GM12878 (cell line): ENCODE measurements around the gene TAF6. TPM values are rescaled to one million over a fixed set of nuclear protein-coding genes. Genes with fewer than 3 reads are reported as not detected.

Source experiments
- BACH1 ChIP-seq: fragments of 450-650 bp; IDR thresholded peaks from 2 replicates; pipeline ENCODE4 v1.6.1; 2017; ENCODE audit warnings: mild to moderate bottlenecking, borderline replicate concordance
- CHD1 ChIP-seq: IDR thresholded peaks from 2 replicates; pipeline ENCODE4 v1.6.1; 2012; ENCODE audit warnings: low read depth, low read length, improper control_type of control experiment
- EGR1 ChIP-seq, 2 experiments: IDR thresholded peaks; 1 replicate in 1 of 2; 2 replicates in 1 of 2; pipeline ENCODE4 v1.6.1; 2011 to 2012; ENCODE audit warnings: low read depth in 2 of 2, low read length in 2 of 2, borderline replicate concordance in 1 of 2, mild to moderate bottlenecking in 1 of 2, moderate library complexity in 1 of 2
- EP300 ChIP-seq, 2 experiments: fragments of 150-350 bp in 1 of 2; IDR thresholded peaks; 2 replicates each; pipeline ENCODE4 v1.6.1; 2011 to 2012; ENCODE audit warnings: low read depth in 2 of 2, low read length in 2 of 2, borderline replicate concordance in 1 of 2, improper control_type of control experiment in 1 of 2, inconsistent platforms in 1 of 2; ENCODE audit not compliant: control insufficient read depth in 1 of 2
- FOXK2 ChIP-seq: fragments of 450-650 bp; IDR thresholded peaks from 2 replicates; pipeline ENCODE4 v1.6.1; 2017; ENCODE audit warnings: mild to moderate bottlenecking, moderate library complexity
- GATAD2B ChIP-seq: fragments of 450-650 bp; conservative IDR thresholded peaks from 2 replicates; pipeline ENCODE4 v1.6.1; 2017; ENCODE audit warnings: low read depth, mild to moderate bottlenecking, moderate library complexity
- NR2C2 ChIP-seq: IDR thresholded peaks from 2 replicates; pipeline ENCODE4 v1.6.1; 2011; ENCODE audit warnings: borderline replicate concordance, low read depth; ENCODE audit not compliant: control insufficient read depth, insufficient read length
- NRF1 ChIP-seq: conservative IDR thresholded peaks from 2 replicates; pipeline ENCODE4 v1.6.1; 2011; ENCODE audit warnings: mild to moderate bottlenecking, low read depth, low read length, improper control_type of control experiment
- PML ChIP-seq: IDR thresholded peaks from 2 replicates; pipeline ENCODE4 v1.6.1; 2012; ENCODE audit warnings: low read length, inconsistent platforms
- POLR2AphosphoS2 ChIP-seq: IDR thresholded peaks from 2 replicates; pipeline ENCODE4 v1.6.1; 2011; ENCODE audit warnings: low read depth, mild to moderate bottlenecking, low read length, improper control_type of control experiment, moderate library complexity
- RCOR1 ChIP-seq: conservative IDR thresholded peaks from 2 replicates; pipeline ENCODE4 v1.6.1; 2012; ENCODE audit warnings: low read depth, low read length, improper control_type of control experiment
- SMARCA5 ChIP-seq: fragments of 450-650 bp; IDR thresholded peaks from 2 replicates; pipeline ENCODE4 v1.6.1; 2017; ENCODE audit warnings: mild to moderate bottlenecking
- TARDBP ChIP-seq: IDR thresholded peaks from 2 replicates; pipeline ENCODE4 v1.6.1; 2016; ENCODE audit warnings: borderline replicate concordance
- ZNF384 ChIP-seq: IDR thresholded peaks from 2 replicates; pipeline ENCODE4 v1.6.1; 2012; ENCODE audit warnings: low read depth, mild to moderate bottlenecking, low read length, improper control_type of control experiment, borderline replicate concordance
- polyA plus RNA-seq, 11 experiments: library from polyadenylated mRNA; depleted of rRNA in 4 of 11; unstranded in 6 of 11; stranded (reverse) in 5 of 11; fragments of >200 nt; fragmentation: Nextera tagmentation in 4 of 11; fragmentation: Illumina TruSeq in 1 of 11; extraction: Ambion mirVana in 4 of 11; extraction: Trizol in 1 of 11; gene quantifications; 1 replicate in 1 of 11; 2 replicates in 10 of 11; pipeline versions ENCODE4 v1.2.1 to v1.2.3, GENCODE V29; 2011 to 2016; ENCODE audit warnings: inconsistent platforms in 2 of 11, missing spikeins in 2 of 11, low read depth in 1 of 11
- total RNA-seq, 4 experiments: library from RNA; depleted of rRNA in 3 of 4; stranded (reverse); fragments of >200 nt in 3 of 4; fragmentation: Illumina TruSeq in 1 of 4; extraction: Trizol in 1 of 4; gene quantifications; 2 replicates each; pipeline versions ENCODE4 v1.2.1 to v1.2.3, GENCODE V29; 2013 to 2021
- TF ChIP-seq, protein P1 (sequence below): fragments of 150-350 bp; IDR thresholded peaks from 2 replicates; pipeline ENCODE4 v1.6.1; 2016; ENCODE audit warnings: low read depth, low read length
- TF ChIP-seq, protein P2 (sequence below): IDR thresholded peaks from 2 replicates; pipeline ENCODE4 v1.6.1; 2011; ENCODE audit warnings: low read depth, low read length, improper control_type of control experiment, borderline replicate concordance
- TF ChIP-seq, protein P3 (sequence below): fragments of 450-650 bp; IDR thresholded peaks from 2 replicates; pipeline ENCODE4 v1.6.1; 2016; ENCODE audit warnings: mild to moderate bottlenecking, moderate library complexity, borderline replicate concordance
- TF ChIP-seq, protein P4 (sequence below): fragments of 150-350 bp; IDR thresholded peaks from 2 replicates; pipeline ENCODE4 v1.6.1; 2014; ENCODE audit warnings: mild to moderate bottlenecking, low read depth, low read length

Gene TAF6
- total and polyA plus RNA-seq, 10 of the 15 experiments (the other 5 are each of a cell fraction or from before 2014, with no cell fraction given), result 0.27 to 42.6 (median 17.0) TPM

DNA sequence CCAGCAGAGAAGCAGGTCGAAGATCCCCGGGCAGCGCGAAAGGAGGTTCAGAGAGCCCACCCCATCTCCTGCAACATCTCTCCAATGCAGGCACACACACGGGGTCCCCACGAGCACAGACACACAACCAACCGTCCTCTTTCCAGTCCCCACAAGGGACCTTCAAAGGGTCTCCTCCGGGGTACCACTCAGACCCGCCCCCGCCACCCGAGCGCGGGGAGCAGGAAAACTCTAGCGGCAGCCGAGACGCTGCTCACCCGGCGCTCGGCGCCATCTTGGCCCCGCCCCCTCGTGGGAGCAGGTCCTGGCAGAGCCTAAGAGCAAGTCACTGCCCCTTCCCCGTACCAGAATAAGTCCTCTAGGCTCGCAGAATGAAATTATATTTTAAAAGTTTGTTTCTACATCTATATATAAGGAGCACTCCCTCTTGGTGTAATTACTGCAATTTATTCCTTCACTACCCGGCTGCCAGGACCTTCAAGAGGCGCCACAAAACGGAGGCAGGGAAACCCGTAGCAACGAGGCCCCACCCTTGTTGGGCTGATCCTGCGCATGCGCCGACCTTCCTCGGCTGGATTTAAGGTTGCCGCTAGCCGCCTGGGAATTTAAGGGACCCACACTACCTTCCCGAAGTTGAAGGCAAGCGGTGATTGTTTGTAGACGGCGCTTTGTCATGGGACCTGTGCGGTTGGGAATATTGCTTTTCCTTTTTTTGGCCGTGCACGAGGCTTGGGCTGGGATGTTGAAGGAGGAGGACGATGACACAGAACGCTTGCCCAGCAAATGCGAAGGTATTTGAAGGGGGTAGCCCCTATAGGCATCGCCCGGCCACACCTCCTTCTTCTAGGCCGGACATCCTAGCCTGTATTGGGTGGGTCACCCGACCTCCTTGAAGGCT, at the start of gene TAF6, which contains the start of gene CNPY4 (continued):
- TF ChIP-seq ZNF384 (no peak), NR2C2 (no peak), TARDBP (no peak), FOXK2 (peak; percentile 84), RCOR1 (no peak), EGR1 (IDR thresholded peaks at IDR 0.05; ENCODE audit: borderline replicate concordance in 1 of 2, low read depth in 2 of 2, low read length in 2 of 2) (peak in 1 of 2 experiments; percentile 79; a peak in 2 of 3 replicates), POLR2AphosphoS2 (no peak; the same call in 1 of the 2 replicates), GATAD2B (no peak; the same call in 1 of the 2 replicates), NRF1 (peak; percentile 76), PML (peak; percentile 80; the same call in 1 of the 2 replicates), EP300 (IDR thresholded peaks at IDR 0.05; ENCODE audit: borderline replicate concordance in 1 of 2, control insufficient read depth in 1 of 2, low read depth in 2 of 2, low read length in 2 of 2) (peak in 1 of 2 experiments; percentile 47; a peak in 1 of 4 replicates), SMARCA5 (no peak; the same call in 1 of the 2 replicates), CHD1 (no peak), BACH1 (peak; percentile 68)
- TF ChIP-seq, protein P1, sequence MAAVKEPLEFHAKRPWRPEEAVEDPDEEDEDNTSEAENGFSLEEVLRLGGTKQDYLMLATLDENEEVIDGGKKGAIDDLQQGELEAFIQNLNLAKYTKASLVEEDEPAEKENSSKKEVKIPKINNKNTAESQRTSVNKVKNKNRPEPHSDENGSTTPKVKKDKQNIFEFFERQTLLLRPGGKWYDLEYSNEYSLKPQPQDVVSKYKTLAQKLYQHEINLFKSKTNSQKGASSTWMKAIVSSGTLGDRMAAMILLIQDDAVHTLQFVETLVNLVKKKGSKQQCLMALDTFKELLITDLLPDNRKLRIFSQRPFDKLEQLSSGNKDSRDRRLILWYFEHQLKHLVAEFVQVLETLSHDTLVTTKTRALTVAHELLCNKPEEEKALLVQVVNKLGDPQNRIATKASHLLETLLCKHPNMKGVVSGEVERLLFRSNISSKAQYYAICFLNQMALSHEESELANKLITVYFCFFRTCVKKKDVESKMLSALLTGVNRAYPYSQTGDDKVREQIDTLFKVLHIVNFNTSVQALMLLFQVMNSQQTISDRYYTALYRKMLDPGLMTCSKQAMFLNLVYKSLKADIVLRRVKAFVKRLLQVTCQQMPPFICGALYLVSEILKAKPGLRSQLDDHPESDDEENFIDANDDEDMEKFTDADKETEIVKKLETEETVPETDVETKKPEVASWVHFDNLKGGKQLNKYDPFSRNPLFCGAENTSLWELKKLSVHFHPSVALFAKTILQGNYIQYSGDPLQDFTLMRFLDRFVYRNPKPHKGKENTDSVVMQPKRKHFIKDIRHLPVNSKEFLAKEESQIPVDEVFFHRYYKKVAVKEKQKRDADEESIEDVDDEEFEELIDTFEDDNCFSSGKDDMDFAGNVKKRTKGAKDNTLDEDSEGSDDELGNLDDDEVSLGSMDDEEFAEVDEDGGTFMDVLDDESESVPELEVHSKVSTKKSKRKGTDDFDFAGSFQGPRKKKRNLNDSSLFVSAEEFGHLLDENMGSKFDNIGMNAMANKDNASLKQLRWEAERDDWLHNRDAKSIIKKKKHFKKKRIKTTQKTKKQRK, result no peak
- TF ChIP-seq, protein P2, sequence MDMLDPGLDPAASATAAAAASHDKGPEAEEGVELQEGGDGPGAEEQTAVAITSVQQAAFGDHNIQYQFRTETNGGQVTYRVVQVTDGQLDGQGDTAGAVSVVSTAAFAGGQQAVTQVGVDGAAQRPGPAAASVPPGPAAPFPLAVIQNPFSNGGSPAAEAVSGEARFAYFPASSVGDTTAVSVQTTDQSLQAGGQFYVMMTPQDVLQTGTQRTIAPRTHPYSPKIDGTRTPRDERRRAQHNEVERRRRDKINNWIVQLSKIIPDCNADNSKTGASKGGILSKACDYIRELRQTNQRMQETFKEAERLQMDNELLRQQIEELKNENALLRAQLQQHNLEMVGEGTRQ, result no peak; the same call in 1 of the 2 replicates
- TF ChIP-seq, protein P3, sequence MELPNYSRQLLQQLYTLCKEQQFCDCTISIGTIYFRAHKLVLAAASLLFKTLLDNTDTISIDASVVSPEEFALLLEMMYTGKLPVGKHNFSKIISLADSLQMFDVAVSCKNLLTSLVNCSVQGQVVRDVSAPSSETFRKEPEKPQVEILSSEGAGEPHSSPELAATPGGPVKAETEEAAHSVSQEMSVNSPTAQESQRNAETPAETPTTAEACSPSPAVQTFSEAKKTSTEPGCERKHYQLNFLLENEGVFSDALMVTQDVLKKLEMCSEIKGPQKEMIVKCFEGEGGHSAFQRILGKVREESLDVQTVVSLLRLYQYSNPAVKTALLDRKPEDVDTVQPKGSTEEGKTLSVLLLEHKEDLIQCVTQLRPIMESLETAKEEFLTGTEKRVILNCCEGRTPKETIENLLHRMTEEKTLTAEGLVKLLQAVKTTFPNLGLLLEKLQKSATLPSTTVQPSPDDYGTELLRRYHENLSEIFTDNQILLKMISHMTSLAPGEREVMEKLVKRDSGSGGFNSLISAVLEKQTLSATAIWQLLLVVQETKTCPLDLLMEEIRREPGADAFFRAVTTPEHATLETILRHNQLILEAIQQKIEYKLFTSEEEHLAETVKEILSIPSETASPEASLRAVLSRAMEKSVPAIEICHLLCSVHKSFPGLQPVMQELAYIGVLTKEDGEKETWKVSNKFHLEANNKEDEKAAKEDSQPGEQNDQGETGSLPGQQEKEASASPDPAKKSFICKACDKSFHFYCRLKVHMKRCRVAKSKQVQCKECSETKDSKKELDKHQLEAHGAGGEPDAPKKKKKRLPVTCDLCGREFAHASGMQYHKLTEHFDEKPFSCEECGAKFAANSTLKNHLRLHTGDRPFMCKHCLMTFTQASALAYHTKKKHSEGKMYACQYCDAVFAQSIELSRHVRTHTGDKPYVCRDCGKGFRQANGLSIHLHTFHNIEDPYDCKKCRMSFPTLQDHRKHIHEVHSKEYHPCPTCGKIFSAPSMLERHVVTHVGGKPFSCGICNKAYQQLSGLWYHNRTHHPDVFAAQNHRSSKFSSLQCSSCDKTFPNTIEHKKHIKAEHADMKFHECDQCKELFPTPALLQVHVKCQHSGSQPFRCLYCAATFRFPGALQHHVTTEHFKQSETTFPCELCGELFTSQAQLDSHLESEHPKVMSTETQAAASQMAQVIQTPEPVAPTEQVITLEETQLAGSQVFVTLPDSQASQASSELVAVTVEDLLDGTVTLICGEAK, result peak; percentile 73; the same call in 1 of the 2 replicates
- TF ChIP-seq, protein P4, sequence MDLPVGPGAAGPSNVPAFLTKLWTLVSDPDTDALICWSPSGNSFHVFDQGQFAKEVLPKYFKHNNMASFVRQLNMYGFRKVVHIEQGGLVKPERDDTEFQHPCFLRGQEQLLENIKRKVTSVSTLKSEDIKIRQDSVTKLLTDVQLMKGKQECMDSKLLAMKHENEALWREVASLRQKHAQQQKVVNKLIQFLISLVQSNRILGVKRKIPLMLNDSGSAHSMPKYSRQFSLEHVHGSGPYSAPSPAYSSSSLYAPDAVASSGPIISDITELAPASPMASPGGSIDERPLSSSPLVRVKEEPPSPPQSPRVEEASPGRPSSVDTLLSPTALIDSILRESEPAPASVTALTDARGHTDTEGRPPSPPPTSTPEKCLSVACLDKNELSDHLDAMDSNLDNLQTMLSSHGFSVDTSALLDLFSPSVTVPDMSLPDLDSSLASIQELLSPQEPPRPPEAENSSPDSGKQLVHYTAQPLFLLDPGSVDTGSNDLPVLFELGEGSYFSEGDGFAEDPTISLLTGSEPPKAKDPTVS, result 0 out of 2 replicates have a peak, but pooled peaks have one; percentile 50
